A673 (cell line): ENCODE measurements around the gene THADA. TPM values are rescaled to one million over a fixed set of nuclear protein-coding genes. Genes with fewer than 3 reads are reported as not detected.

Experiments
- BruUV-seq: library from RNA; stranded (reverse); fragments of 400-500 nt; replicated peaks from 2 replicates; lab custom pipeline; 2021; lab: Mats Ljungman, UMichigan
- CTCF ChIA-PET: fragments of 300-600 bp; sonication (Branson Sonifier 250); formaldehyde crosslinking; loops from one replicate; lab custom pipeline; 2022; ENCODE audit warnings: antibody characterized with exemption; lab: Charles Lee
- POLR2A ChIA-PET: fragments of 300-600 bp; sonication (Branson Sonifier 250); formaldehyde crosslinking; loops from one replicate; lab custom pipeline; 2022; ENCODE audit warnings: antibody characterized with exemption; ENCODE audit not compliant: low non-redundant PET; lab: Charles Lee
- DNase-seq: peaks from one replicate; pipeline ENCODE4 v3.0.0-alpha.2; 2015; ENCODE audit warnings: low spot score
- H3K27ac ChIP-seq: fragments of 200-600 bp; sonication (generic); 2 replicates; pipeline ENCODE4 v1.5.1; 2016; ENCODE audit warnings: mixed run types, low read depth, mild to moderate bottlenecking, mixed read lengths, antibody characterized with exemption, low read length; ENCODE audit not compliant: poor library complexity, severe bottlenecking
- H3K27me3 ChIP-seq: fragments of 200-600 bp; sonication (generic); replicated peaks from 2 replicates; pipeline ENCODE4 v1.6.1; 2017; ENCODE audit warnings: mixed run types, low read depth, mild to moderate bottlenecking, mixed read lengths, antibody characterized with exemption, low read length; ENCODE audit not compliant: insufficient read depth, poor library complexity
- H3K36me3 ChIP-seq: fragments of 200-600 bp; sonication (generic); 2 replicates; pipeline ENCODE4 v1.6.1; 2016; ENCODE audit warnings: mixed run types, mild to moderate bottlenecking, mixed read lengths, antibody characterized with exemption, low read length; ENCODE audit not compliant: insufficient read depth, poor library complexity, severe bottlenecking
- H3K4me1 ChIP-seq: fragments of 200-600 bp; sonication (generic); 2 replicates; pipeline ENCODE4 v1.6.1; 2017; ENCODE audit warnings: mixed run types, mild to moderate bottlenecking, mixed read lengths, antibody characterized with exemption, low read length; ENCODE audit not compliant: insufficient read depth, poor library complexity, severe bottlenecking
- H3K4me3 ChIP-seq: fragments of 200-600 bp; sonication (generic); 2 replicates; pipeline ENCODE4 v1.5.1; 2016; ENCODE audit warnings: low read depth, mixed run types, mild to moderate bottlenecking, mixed read lengths, low read length; ENCODE audit not compliant: poor library complexity, severe bottlenecking
- H3K9me3 ChIP-seq: fragments of 200-600 bp; sonication (generic); 2 replicates; pipeline ENCODE4 v1.6.1; 2016; ENCODE audit warnings: mixed run types, low read depth, mild to moderate bottlenecking, mixed read lengths, antibody characterized with exemption, low read length; ENCODE audit not compliant: poor library complexity, severe bottlenecking
- EZH2 ChIP-seq: fragments of 200-600 bp; sonication (generic); IDR thresholded peaks from 2 replicates; pipeline ENCODE4 v1.6.1; 2017; ENCODE audit warnings: borderline replicate concordance, low read depth, mild to moderate bottlenecking, mixed read lengths, antibody characterized with exemption, low read length; ENCODE audit not compliant: poor library complexity, severe bottlenecking
- intact Hi-C: fragments of 100-400 bp; cut with micrococcal nuclease; formaldehyde crosslinking; loops from one replicate; pipeline ENCODE4 v1.10.0; 2022; ENCODE audit not compliant: unreplicated experiment
- total RNA-seq: library from RNA; stranded (reverse); gene quantifications from 2 replicates; pipeline ENCODE4 v1.2.3, GENCODE V29; 2021
- TF ChIP-seq, protein P1 (sequence below): fragments of 300-800, 200-600 bp; sonication (generic); conservative IDR thresholded peaks from 2 replicates; pipeline ENCODE4 v1.5.1; 2017; ENCODE audit warnings: low read depth, mild to moderate bottlenecking, antibody characterized with exemption, low read length, moderate library complexity, mixed read lengths

Gene THADA
- total RNA-seq, 1 experiment from 2014 or later, result 39.7 TPM

DNA sequence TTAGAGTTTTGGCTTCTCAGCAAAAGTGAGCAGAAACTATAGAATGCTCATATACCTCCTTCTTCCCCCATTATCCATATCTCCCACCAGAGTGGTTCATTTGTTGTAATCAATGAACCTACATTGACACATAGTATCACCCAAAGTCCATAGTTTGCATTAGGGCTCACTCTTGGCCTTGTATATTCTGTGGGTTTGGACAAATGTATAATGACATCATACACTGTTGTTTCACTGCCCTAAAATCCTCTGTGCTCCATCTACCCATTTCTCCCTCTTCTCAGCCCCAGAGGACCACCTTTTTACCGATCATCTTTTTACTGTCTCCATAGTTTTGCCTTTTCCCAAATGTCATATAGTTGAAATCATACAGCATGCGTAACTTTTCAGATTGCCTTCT is 393.5 kb downstream of the THADA start:
- Histone ChIP-seq H3K4me3 (no peak overlapping the region), H3K27ac (no peak overlapping the region), H3K4me1 (no peaks in the 10 kb centered on the region), H3K27me3 (no peaks in the 10 kb centered on the region), H3K36me3 (no peaks in the 10 kb centered on the region), H3K9me3 (no peaks in the 10 kb centered on the region)
- CTCF ChIA-PET, result no interaction called here
- no peak for DNase-seq
- intact Hi-C loops, result no loop called here
- POLR2A ChIA-PET, result no interaction called here
- TF ChIP-seq EZH2, result no peak
- TF ChIP-seq, protein P1, sequence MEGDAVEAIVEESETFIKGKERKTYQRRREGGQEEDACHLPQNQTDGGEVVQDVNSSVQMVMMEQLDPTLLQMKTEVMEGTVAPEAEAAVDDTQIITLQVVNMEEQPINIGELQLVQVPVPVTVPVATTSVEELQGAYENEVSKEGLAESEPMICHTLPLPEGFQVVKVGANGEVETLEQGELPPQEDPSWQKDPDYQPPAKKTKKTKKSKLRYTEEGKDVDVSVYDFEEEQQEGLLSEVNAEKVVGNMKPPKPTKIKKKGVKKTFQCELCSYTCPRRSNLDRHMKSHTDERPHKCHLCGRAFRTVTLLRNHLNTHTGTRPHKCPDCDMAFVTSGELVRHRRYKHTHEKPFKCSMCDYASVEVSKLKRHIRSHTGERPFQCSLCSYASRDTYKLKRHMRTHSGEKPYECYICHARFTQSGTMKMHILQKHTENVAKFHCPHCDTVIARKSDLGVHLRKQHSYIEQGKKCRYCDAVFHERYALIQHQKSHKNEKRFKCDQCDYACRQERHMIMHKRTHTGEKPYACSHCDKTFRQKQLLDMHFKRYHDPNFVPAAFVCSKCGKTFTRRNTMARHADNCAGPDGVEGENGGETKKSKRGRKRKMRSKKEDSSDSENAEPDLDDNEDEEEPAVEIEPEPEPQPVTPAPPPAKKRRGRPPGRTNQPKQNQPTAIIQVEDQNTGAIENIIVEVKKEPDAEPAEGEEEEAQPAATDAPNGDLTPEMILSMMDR, result no peak
- BruUV-seq, result no TSS peak

DNA sequence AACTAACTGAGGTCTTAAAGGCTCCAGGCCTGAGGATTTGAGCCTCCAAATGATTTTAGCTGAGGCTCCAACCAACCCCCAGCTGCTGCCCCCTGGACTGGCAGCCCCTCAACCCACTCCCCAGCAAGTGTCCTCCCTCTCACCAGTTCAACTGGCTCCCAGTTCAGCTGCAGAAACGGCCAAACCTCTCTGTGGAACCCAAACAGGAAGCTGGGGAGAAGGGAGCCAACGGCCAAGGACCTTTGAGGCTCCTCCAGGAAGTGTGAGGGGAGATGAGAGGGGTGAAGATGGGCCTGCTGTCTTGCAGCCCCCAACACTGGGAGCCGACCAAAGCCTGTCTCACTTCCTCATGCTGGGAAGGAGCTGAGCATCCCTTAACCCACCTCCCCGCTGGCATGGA is 394.3 kb downstream of the THADA start:
- BruUV-seq, result no TSS peak
- CTCF ChIA-PET, result no interaction called here
- DNase-seq, result no peak

DNA sequence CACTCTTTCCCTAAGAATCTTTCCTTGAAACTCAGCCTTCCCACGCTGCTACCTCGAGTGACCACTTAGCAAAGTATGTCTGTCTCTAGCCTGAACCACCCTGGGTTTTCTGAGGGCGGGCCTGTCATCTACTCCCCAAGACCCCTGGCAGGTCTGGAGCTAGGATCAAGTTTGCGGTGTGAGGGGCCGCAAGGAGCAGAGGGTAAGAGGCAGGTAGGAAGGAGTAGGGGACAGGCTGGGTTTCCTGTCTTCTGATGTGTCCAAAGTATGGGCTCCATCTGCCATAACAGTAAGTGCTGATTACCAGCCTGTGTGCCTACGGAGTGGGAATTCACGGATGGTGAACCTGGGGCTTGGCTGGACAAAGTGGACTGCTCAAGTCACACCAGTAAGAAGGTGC is 394.8 kb downstream of the THADA start:
- CTCF ChIA-PET, result no interaction called here
- BruUV-seq, result no TSS peak
- Histone ChIP-seq H3K27me3 (no peaks in the 10 kb centered on the region), H3K4me3 (no peak overlapping the region), H3K36me3 (no peaks in the 10 kb centered on the region), H3K9me3 (no peaks in the 10 kb centered on the region), H3K4me1 (no peaks in the 10 kb centered on the region), H3K27ac (no peak overlapping the region)
- DNase-seq, result no peak
- intact Hi-C loops, result no loop called here
- POLR2A ChIA-PET, result no interaction called here
- no peak for TF ChIP-seq EZH2
- TF ChIP-seq, protein P1, result no peak

More for the DNA sequence above, 394.3 kb downstream of the THADA start:
- Histone ChIP-seq H3K27me3 (no peaks in the 10 kb centered on the region), H3K27ac (no peak overlapping the region), H3K9me3 (no peaks in the 10 kb centered on the region), H3K36me3 (no peaks in the 10 kb centered on the region), H3K4me3 (no peak overlapping the region), H3K4me1 (no peaks in the 10 kb centered on the region)
- intact Hi-C loops, result no loop called here
- TF ChIP-seq, protein P1, result no peak
- TF ChIP-seq EZH2, result no peak
- POLR2A ChIA-PET, result no interaction called here
